ENCODE data around the gene XRCC4.

XRCC4 gene

GRCh38 chr5:83394190-83394589 is 316.8 kb downstream of the XRCC4 start:
- no peak for FAIRE-seq

DNA sequence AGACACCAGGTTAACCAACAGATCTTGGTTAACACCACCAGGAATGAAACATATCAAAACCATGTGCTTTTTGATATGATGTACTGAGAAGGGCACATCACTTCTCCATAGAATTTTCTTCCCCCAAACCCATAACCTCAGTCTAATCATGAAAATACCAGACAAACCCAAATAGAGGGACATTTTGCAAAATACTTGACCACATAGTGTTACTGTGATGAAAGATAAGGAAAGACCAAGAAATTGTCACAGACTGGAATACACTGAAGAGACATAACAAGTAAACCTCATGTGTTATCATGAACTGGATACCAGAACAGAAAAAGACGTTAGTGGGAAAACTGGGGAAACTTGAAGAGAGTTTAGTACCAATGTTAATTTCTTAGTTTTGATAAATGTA is 319.3 kb downstream of the XRCC4 start:
- no peak for FAIRE-seq

- FAIRE-seq: no peak
These were observed 320.3 kb downstream of the XRCC4 start for GRCh38 chr5:83397658-83398057.

DNA sequence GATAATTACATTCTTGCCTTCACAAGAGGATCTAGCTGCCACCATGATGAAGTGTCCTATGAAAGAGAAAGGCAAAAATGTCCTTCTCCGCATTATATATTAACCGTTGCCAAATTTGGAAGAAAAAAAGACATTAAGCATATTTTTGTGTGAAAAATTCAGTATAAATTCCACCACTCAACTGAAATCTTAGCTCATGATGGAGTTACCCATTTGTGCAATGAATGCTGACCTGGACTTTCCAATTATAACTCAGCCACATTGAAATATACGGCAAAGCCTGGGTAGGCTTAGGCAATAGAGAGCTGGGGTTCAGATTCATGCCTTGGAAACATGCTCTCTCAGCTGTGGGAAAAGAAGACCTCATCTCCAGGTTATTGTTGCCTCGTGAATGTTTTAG is 322.9 kb downstream of the XRCC4 start:
- no peak for FAIRE-seq

GRCh38 chr5:83400701-83401100 is 323.4 kb downstream of the XRCC4 start:
- no peak for FAIRE-seq

DNA sequence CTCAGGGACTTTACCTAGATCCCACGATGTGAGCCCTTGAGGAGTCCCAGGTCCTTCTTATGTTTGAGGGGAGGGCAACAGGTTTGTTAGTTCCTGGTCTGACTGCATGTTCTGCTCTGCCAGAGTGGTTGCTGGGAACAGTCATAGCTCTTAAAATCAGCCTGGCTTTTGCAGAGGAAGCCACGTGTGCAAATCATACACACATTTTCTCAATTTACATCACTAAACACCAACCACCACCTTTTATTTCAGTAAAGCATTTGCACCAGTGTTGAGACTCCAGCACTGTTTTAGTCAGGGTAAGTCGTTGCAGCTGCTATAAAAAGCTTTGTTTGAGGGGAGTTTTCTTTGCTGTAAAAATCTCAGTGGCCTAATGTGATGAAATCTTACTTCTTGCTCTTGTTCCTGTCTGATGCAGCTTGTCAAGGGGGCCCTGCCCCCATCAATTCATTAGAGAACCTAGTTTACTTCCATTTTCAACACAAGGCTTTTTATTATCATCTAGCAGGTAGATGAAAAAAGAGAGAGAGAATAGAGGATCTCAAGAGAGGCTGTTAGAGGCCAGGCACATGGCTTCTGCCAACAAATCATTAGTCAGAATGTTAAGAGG is 323.9 kb downstream of the XRCC4 start:
- FAIRE-seq: no peak

DNA sequence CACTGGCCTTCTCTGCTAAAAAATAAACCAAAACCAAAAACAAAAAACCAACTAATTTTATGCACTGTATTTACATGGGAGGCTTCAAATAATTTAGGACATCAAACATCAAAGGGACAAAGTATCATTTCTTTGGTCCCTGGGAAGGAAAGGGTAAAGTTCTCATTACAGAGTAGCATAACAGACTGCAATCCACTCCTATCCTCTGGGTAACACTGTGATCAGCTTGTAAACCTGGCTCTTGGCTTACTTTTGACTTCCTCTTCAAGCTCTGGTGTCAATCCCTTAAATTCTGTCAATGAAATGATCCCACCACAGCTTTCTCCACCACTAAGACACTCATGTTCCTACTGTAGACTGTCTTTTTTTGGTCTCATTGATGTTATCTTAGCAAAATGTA is 324.4 kb downstream of the XRCC4 start:
- FAIRE-seq: no peak
